ENCODE data around the gene GCNT4. TPM values are rescaled to one million over a fixed set of nuclear protein-coding genes. Genes with fewer than 3 reads are reported as not detected.
"Not testable (repeated sequence)": the region's sequence is repeated elsewhere in the genome, so short reads cannot be mapped to it uniquely, and the experiment has no call there.

The GCNT4 gene
- total RNA-seq, 3 donors from 2014 or later (not counting 1 experiment from before 2014, with no cell fraction given): 0.25 to 2.0 (median 0.52) TPM

DNA sequence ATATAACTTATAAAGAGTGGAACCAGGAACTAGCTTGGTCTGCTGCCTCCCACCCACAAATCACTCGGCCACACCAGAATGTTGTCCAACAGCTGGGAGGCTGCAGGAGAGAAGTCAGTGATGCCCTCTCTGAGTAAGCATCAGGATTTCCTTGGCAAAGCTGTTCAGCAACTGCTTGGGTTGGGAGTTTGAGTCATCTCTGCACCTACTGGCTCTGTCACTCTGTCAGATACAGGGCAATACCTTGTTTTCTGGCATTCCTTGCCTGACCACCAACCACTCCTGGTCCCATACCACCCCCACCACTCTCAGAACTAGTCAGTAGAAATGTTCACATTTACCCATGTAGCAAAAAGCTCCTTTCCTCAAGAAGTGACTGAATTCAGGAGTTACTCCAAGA lies 36.8 kb upstream of the GCNT4 start:
- H3K27ac ChIP-seq (ENCODE audit: low read length): no peak overlapping the region
- DNase-seq: no peak
- no peaks in the 10 kb centered on the region for H3K4me1 Mint-ChIP-seq
- no peaks in the 10 kb centered on the region for H3K9me3 ChIP-seq (ENCODE audit: control insufficient read depth, insufficient read depth, low read length)
- no peak overlapping the region for H3K4me3 Mint-ChIP-seq
- H3K27ac Mint-ChIP-seq: no peak overlapping the region
- H3K36me3 Mint-ChIP-seq: no peaks in the 10 kb centered on the region
- intact Hi-C loops (cut with micrococcal nuclease): no loop called here
- H3K36me3 ChIP-seq (ENCODE audit: control insufficient read depth, insufficient read depth, low read length): no peaks in the 10 kb centered on the region
- H3K4me3 ChIP-seq (ENCODE audit: low read length): no peak overlapping the region
- H3K27me3 Mint-ChIP-seq (ENCODE audit: low read depth in 2 of 2): peaks cover 13 to 33% of the 10 kb centered on the region in 2 donors
- H3K9me3 Mint-ChIP-seq: no peaks in the 10 kb centered on the region
- TF ChIP-seq CTCF (IDR thresholded peaks at IDR 0.05): no peak
- H3K4me1 ChIP-seq (ENCODE audit: control insufficient read depth, insufficient read depth, low read length): no peaks in the 10 kb centered on the region
- ATAC-seq: no peak
- H3K27me3 ChIP-seq (ENCODE audit: control insufficient read depth, insufficient read depth, low read length): peaks cover 2% of the 10 kb centered on the region
- 83% methylated on average over 1 of the region's 1 CpG for WGBS (ENCODE audit: insufficient coverage)

DNA sequence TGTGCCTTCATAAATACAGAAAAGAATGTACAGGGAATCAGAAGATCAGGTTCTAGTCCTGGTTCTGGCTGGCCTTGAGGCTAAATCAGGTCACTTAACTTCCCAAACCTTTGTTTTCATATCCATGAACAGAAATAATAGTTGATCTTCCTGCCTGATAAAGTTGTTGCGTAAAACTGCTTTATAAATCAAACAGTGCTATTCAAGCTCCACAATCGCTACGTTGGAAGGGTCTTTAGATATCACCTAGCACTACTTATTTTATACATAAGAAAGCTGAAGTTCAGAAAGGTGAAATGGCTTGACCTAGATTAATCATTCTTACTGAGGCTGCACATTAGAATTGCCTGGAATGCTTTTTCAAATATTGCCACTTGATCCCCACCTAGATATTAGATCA lies 36.3 kb upstream of the GCNT4 start:
- Histone ChIP-seq H3K4me1 (ENCODE audit: control insufficient read depth, insufficient read depth, low read length) (no peaks in the 10 kb centered on the region), H3K4me3 (ENCODE audit: low read length) (no peak overlapping the region), H3K36me3 (ENCODE audit: control insufficient read depth, insufficient read depth, low read length) (no peaks in the 10 kb centered on the region), H3K9me3 (ENCODE audit: control insufficient read depth, insufficient read depth, low read length) (no peaks in the 10 kb centered on the region), H3K27me3 (ENCODE audit: control insufficient read depth, insufficient read depth, low read length) (peaks cover 2% of the 10 kb centered on the region), H3K27ac (ENCODE audit: low read length) (no peak overlapping the region)
- Mint-ChIP-seq H3K36me3 (no peaks in the 10 kb centered on the region), H3K4me1 (no peaks in the 10 kb centered on the region), H3K27me3 (ENCODE audit: low read depth in 2 of 2) (peaks cover 13 to 33% of the 10 kb centered on the region in 2 donors), H3K9me3 (no peaks in the 10 kb centered on the region), H3K27ac (no peak overlapping the region), H3K4me3 (no peak overlapping the region)
- WGBS (ENCODE audit: insufficient coverage): 100% methylated on average over 3 of the region's 3 CpGs
- TF ChIP-seq CTCF (IDR thresholded peaks at IDR 0.05): no peak
- intact Hi-C loops (cut with micrococcal nuclease): no loop called here
- DNase-seq (no peak), ATAC-seq (no peak)

DNA sequence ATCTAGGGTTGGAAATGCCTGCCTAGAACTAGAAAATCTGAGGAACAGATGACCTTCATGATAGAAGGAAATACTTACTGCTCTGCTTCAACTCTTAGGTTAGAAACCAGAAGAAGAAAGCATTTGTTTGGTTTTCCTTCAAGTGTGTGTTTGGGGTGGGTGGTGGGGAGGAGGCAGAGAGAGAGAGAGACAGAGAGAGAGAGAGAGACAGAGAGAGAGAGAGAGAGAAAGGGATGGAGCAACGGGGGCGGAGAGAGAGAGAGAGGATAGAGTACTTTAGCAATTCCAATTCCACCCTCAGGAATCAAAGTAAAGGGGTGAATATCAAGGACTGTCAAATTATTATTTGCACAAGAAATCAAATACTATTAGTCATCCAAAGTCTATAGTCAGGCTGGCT lies 29.2 kb upstream of the GCNT4 start:
- no peaks in the 10 kb centered on the region for H3K36me3 Mint-ChIP-seq
- DNase-seq: no peak
- no peaks in the 10 kb centered on the region for H3K4me1 Mint-ChIP-seq
- H3K27ac ChIP-seq (ENCODE audit: low read length): no peak overlapping the region
- H3K36me3 ChIP-seq (ENCODE audit: control insufficient read depth, insufficient read depth, low read length): no peaks in the 10 kb centered on the region
- TF ChIP-seq CTCF (IDR thresholded peaks at IDR 0.05): no peak
- no CpG with 5 or more reads among the region's 2 CpGs for WGBS (ENCODE audit: insufficient coverage)
- no peaks in the 10 kb centered on the region for H3K27me3 ChIP-seq (ENCODE audit: control insufficient read depth, insufficient read depth, low read length)
- no peak overlapping the region for H3K27ac Mint-ChIP-seq
- peaks cover under 1 to 19% of the 10 kb centered on the region in 2 donors for H3K27me3 Mint-ChIP-seq (ENCODE audit: low read depth in 2 of 2)
- no peak overlapping the region for H3K4me3 ChIP-seq (ENCODE audit: low read length)
- no peak overlapping the region for H3K4me3 Mint-ChIP-seq
- no peak for ATAC-seq
- no peaks in the 10 kb centered on the region for H3K9me3 ChIP-seq (ENCODE audit: control insufficient read depth, insufficient read depth, low read length)
- intact Hi-C loops (cut with micrococcal nuclease): no loop called here
- no peaks in the 10 kb centered on the region for H3K4me1 ChIP-seq (ENCODE audit: control insufficient read depth, insufficient read depth, low read length)
- H3K9me3 Mint-ChIP-seq: no peaks in the 10 kb centered on the region

- H3K27me3 ChIP-seq (ENCODE audit: control insufficient read depth, insufficient read depth, low read length); H3K36me3 ChIP-seq (ENCODE audit: control insufficient read depth, insufficient read depth, low read length); H3K9me3 Mint-ChIP-seq; DNase-seq; H3K9me3 ChIP-seq (ENCODE audit: control insufficient read depth, insufficient read depth, low read length); H3K27ac Mint-ChIP-seq; H3K4me1 Mint-ChIP-seq; H3K4me3 Mint-ChIP-seq; ATAC-seq; H3K27ac ChIP-seq (ENCODE audit: low read length); H3K36me3 Mint-ChIP-seq; intact Hi-C loops (cut with micrococcal nuclease); H3K4me1 ChIP-seq (ENCODE audit: control insufficient read depth, insufficient read depth, low read length); H3K4me3 ChIP-seq (ENCODE audit: low read length): not testable (repeated sequence)
- WGBS (ENCODE audit: insufficient coverage): 90% methylated on average over 3 of the region's 3 CpGs
- peaks cover 0 to 12% of the 10 kb centered on the region in 2 donors for H3K27me3 Mint-ChIP-seq (ENCODE audit: low read depth in 2 of 2)
Measured at GRCh38 chr5:75079346-75079745, 27.0 kb upstream of the GCNT4 start.
